PC-9 (cell line): Measurements from ENCODE around the gene STAB1. TPM values are rescaled to one million over a fixed set of nuclear protein-coding genes. Genes with fewer than 3 reads are reported as not detected.

Experiments used
- BruUV-seq: library from RNA; stranded (reverse); fragments of 400-500 nt; replicated peaks from 2 replicates; lab custom pipeline; 2021; lab: Mats Ljungman, UMichigan
- CTCF ChIA-PET: fragments of 300-600 bp; sonication (Branson Sonifier 250); formaldehyde crosslinking; loops from one replicate; lab custom pipeline; 2022; ENCODE audit warnings: antibody characterized with exemption; lab: Charles Lee
- POLR2A ChIA-PET: fragments of 300-600 bp; sonication (Branson Sonifier 250); formaldehyde crosslinking; loops from one replicate; lab custom pipeline; 2022; ENCODE audit warnings: antibody characterized with exemption; ENCODE audit not compliant: unreplicated experiment; lab: Charles Lee
- DNase-seq, 2 experiments: peaks; one replicate each; pipeline versions ENCODE4 v3.0.0 to v3.0.0-alpha.2; 2015 to 2022; ENCODE audit warnings: mixed read lengths in 1 of 2
- H2AFZ ChIP-seq: fragments of 200-600 bp; sonication (generic); 2 replicates; pipeline ENCODE4 v1.8.1; 2017; ENCODE audit warnings: antibody characterized with exemption
- H3F3A ChIP-seq: fragments of 200-600 bp; sonication (generic); 2 replicates; pipeline ENCODE4 v1.8.1; 2017; ENCODE audit warnings: antibody characterized with exemption, mild to moderate bottlenecking, low read depth; ENCODE audit not compliant: insufficient read depth
- H3K27ac ChIP-seq: fragments of 200-600 bp; sonication (generic); 2 replicates; pipeline ENCODE4 v1.6.1; 2016; ENCODE audit warnings: mixed run types
- H3K27me3 ChIP-seq: fragments of 200-600 bp; sonication (generic); 2 replicates; pipeline ENCODE4 v1.6.1; 2016; ENCODE audit warnings: low read depth, mixed run types; ENCODE audit not compliant: insufficient read depth
- H3K36me3 ChIP-seq: fragments of 200-600 bp; sonication (generic); 2 replicates; pipeline ENCODE4 v1.6.1; 2016; ENCODE audit warnings: low read depth, mixed run types
- H3K4me1 ChIP-seq: fragments of 200-600 bp; sonication (generic); replicated peaks from 2 replicates; pipeline ENCODE4 v1.6.1; 2016; ENCODE audit warnings: mixed run types; ENCODE audit not compliant: insufficient read depth
- H3K4me2 ChIP-seq: fragments of 200-600 bp; sonication (generic); 2 replicates; pipeline ENCODE4 v1.6.1; 2017; ENCODE audit warnings: mixed run types
- H3K4me3 ChIP-seq: fragments of 200-600 bp; sonication (generic); 2 replicates; pipeline ENCODE4 v1.6.1; 2016; ENCODE audit warnings: mixed run types
- H3K79me2 ChIP-seq: fragments of 200-600 bp; sonication (generic); 2 replicates; pipeline ENCODE4 v1.6.1; 2017; ENCODE audit warnings: low read depth, mixed run types
- H3K9me2 ChIP-seq: fragments of 200-600 bp; sonication (generic); 2 replicates; pipeline ENCODE4 v1.8.1; 2017; ENCODE audit warnings: mild to moderate bottlenecking; ENCODE audit not compliant: insufficient read depth
- H3K9me3 ChIP-seq: fragments of 200-600 bp; sonication (generic); 2 replicates; pipeline ENCODE4 v1.8.1; 2016; ENCODE audit warnings: low read depth; ENCODE audit not compliant: insufficient read depth
- H4K20me1 ChIP-seq: fragments of 200-600 bp; sonication (generic); 2 replicates; pipeline ENCODE4 v1.8.1; 2017; ENCODE audit not compliant: insufficient read depth
- EZH2 ChIP-seq: fragments of 200-600 bp; sonication (generic); IDR thresholded peaks from 2 replicates; pipeline ENCODE4 v1.8.0; 2017; ENCODE audit warnings: antibody characterized with exemption, low read depth
- intact Hi-C: fragments of 100-400 bp; cut with micrococcal nuclease; formaldehyde crosslinking; loops from one replicate; pipeline ENCODE4 v1.10.0; 2022; ENCODE audit not compliant: unreplicated experiment
- total RNA-seq: library from RNA; stranded (reverse); gene quantifications from 2 replicates; pipeline ENCODE4 v1.2.3, GENCODE V29; 2021
- TF ChIP-seq, protein P1 (sequence below): fragments of 200-600 bp; sonication (generic); conservative IDR thresholded peaks from 2 replicates; pipeline ENCODE4 v1.6.1; 2017; ENCODE audit warnings: mixed run types, antibody characterized with exemption, mild to moderate bottlenecking, moderate library complexity

Gene STAB1
- total RNA-seq, 1 experiment from 2014 or later: 0.04 TPM

DNA sequence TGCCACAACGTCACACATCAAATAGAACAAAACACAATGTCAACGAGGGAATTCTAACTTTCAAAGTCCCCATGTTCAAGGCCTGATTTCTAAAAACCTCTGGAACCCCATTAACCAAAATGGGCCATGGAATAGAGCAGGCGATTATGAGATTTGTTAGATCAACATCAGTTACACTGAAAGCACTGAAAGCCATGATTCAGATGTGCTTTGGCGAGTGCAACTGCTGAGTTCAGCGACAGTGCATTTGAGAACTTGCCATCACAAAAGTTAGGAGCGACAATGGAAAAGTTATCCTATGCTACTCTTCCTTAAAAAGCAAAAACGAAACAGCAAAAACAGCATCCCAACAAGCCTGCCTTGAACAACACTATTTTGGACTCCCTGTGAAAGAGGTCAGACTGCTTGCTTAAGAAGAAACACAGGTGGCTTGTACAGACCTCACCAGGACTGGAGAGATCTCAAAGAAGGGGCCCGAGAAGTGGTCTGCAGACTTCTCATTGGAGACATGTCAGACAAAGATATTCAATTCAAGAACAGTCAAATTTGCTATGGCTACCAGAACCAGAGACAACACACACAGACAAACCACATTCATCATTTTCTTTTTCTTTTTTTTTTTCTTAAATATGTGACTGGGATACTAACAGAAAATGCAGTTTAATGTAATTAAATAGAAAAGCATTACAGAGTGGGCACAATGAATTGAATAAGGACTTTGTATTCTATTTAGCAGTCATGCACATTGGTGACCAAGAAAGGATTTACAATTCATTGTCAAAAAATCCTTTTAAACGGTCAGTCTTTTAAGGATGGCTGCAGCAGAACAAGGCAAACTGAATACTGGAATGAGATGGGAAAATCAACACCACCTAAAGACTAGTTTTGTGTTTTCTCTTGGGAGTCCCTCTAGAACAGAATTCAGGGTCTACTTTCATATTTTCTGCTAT, 62.1 kb downstream of the STAB1 start:
- Histone ChIP-seq H3K79me2 (no peaks in the 10 kb centered on the region), H3K27me3 (no peaks in the 10 kb centered on the region), H3K4me3 (no peak overlapping the region), H3K27ac (no peak overlapping the region), H3K4me2 (no peak overlapping the region), H3K9me2 (no peaks in the 10 kb centered on the region), H4K20me1 (no peaks in the 10 kb centered on the region), H3K9me3 (no peaks in the 10 kb centered on the region), H2AFZ (no peak overlapping the region), H3K36me3 (no peaks in the 10 kb centered on the region; the same call in 1 of the 2 replicates), H3F3A (no peaks in the 10 kb centered on the region; the same call in 1 of the 2 replicates), H3K4me1 (no peaks in the 10 kb centered on the region)
- POLR2A ChIA-PET: interaction anchor here (0.6 kb wide), 1 partner anchor 46 kb away, joined by 3 read pairs; no protein-coding TSS in a partner anchor
- intact Hi-C loops: no loop called here
- no TSS peak for BruUV-seq
- CTCF ChIA-PET: no interaction called here
- DNase-seq: no peak
- TF ChIP-seq EZH2: no peak
- TF ChIP-seq, protein P1, sequence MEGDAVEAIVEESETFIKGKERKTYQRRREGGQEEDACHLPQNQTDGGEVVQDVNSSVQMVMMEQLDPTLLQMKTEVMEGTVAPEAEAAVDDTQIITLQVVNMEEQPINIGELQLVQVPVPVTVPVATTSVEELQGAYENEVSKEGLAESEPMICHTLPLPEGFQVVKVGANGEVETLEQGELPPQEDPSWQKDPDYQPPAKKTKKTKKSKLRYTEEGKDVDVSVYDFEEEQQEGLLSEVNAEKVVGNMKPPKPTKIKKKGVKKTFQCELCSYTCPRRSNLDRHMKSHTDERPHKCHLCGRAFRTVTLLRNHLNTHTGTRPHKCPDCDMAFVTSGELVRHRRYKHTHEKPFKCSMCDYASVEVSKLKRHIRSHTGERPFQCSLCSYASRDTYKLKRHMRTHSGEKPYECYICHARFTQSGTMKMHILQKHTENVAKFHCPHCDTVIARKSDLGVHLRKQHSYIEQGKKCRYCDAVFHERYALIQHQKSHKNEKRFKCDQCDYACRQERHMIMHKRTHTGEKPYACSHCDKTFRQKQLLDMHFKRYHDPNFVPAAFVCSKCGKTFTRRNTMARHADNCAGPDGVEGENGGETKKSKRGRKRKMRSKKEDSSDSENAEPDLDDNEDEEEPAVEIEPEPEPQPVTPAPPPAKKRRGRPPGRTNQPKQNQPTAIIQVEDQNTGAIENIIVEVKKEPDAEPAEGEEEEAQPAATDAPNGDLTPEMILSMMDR: no peak

GRCh38 chr3:52558436-52558835, 63.3 kb downstream of the STAB1 start:
- no peak for TF ChIP-seq EZH2
- TF ChIP-seq, protein P1: no peak
- H3K27me3 ChIP-seq: no peaks in the 10 kb centered on the region
- no peak overlapping the region for H2AFZ ChIP-seq
- H3K4me2 ChIP-seq: no peak overlapping the region
- no peaks in the 10 kb centered on the region; the same call in 1 of the 2 replicates for H3K36me3 ChIP-seq
- H3K9me3 ChIP-seq: no peaks in the 10 kb centered on the region
- no TSS peak for BruUV-seq
- no peak for DNase-seq
- no peaks in the 10 kb centered on the region for H3K79me2 ChIP-seq
- H3K4me3 ChIP-seq: no peak overlapping the region
- ChIA-PET CTCF (no interaction called here), POLR2A (interaction anchor here (0.6 to 0.7 kb wide), 2 partner anchors 22 to 47 kb away, joined by 3 read pairs; no protein-coding TSS in a partner anchor)
- no peaks in the 10 kb centered on the region for H4K20me1 ChIP-seq
- no peak overlapping the region for H3K27ac ChIP-seq
- intact Hi-C loops: no loop called here
- H3F3A ChIP-seq: no peaks in the 10 kb centered on the region
- no peaks in the 10 kb centered on the region for H3K9me2 ChIP-seq
- no peaks in the 10 kb centered on the region for H3K4me1 ChIP-seq

DNA sequence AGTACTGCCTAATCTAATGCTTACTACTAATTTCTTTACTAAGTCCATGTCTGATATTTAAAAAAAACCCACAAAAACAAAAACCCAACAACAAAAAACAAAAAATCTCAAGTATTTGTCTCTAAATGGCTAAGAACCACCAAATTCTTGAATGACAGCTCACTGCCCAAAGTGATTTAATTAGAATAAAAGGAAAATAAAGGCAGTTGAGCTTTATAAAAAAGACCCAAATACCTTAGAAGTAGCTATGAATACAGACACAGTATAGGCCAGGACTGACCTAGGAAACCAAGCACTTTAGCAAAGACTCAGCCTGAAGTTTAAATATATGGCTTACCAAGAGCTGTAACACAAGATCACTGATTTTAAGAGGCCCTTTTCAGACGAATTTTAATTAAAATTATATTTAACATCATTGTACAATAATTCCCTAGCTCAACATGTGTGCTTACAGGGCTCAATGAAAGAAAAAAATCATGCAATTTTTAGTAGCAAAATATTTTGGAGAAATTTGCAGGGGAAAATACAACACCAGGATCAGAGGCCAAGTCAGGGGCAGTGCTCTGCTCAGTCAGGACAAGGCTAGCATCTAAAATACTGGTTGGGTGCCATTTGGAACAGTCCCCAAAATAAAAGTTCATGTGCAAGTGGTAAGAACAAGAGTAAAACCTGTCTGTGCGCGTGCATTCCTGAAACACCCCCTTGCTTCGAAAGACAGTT, 66.0 kb downstream of the STAB1 start:
- H3K27ac ChIP-seq: no peak overlapping the region
- no peak overlapping the region for H2AFZ ChIP-seq
- ChIA-PET POLR2A (interaction anchor here (0.6 kb wide), 1 partner anchor 89 kb away, joined by 4 read pairs; no protein-coding TSS in a partner anchor), CTCF (interaction anchor here (0.6 kb wide), 2 partner anchors 48 to 101 kb away, joined by 4 to 5 read pairs; no protein-coding TSS in a partner anchor)
- BruUV-seq: no TSS peak
- H3K4me1 ChIP-seq: no peaks in the 10 kb centered on the region
- no peak for DNase-seq
- H4K20me1 ChIP-seq: no peaks in the 10 kb centered on the region
- H3K9me2 ChIP-seq: no peaks in the 10 kb centered on the region
- no peaks in the 10 kb centered on the region for H3K79me2 ChIP-seq
- H3K36me3 ChIP-seq: no peaks in the 10 kb centered on the region; the same call in 1 of the 2 replicates
- no peaks in the 10 kb centered on the region for H3K27me3 ChIP-seq
- intact Hi-C loops: no loop called here
- H3K9me3 ChIP-seq: no peaks in the 10 kb centered on the region
- no peaks in the 10 kb centered on the region for H3F3A ChIP-seq
- H3K4me2 ChIP-seq: no peak overlapping the region
- TF ChIP-seq, protein P1: no peak
- TF ChIP-seq EZH2: no peak
- no peak overlapping the region for H3K4me3 ChIP-seq
